HG02610 (cell line): ENCODE results near the gene MAP4.

Experiments used
- ATAC-seq: cut with Tn5 transposase; IDR thresholded peaks from one replicate; pipeline ENCODE4 v1.9.1; 2021; ENCODE audit warnings: mild to moderate bottlenecking, moderate library complexity; ENCODE audit not compliant: unreplicated experiment

MAP4 gene

DNA sequence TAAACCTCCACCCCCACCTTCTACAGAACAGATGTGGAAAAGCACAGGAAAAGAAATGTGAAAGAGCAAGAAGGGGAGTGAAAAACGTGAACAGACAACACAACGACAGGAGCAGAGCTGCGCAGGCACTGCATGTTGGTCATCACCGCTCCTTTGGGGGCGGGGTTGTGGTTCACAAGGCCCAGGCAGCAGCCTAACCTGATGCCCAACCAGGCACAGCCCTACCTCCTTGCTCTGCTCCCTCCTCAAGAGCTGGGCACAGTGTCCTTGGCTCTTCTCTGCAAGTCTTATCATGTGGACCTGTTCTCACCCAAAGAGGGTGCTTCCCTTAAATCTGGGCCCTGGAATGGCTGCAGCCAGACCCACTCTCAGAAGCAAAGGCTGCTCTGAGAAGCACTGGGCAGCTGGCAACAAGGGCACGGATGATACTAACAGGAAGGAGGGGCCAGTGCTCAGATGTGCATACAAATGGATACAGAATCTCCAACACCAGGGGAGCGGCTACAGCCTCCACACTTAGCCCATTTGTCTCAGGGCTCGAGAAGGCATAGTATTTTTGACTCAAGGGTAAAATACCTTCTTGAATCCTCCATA lies 148.7 kb downstream of the MAP4 start:
- ATAC-seq: no peak

GRCh38 chr3:47865192-47865591 lies 151.0 kb downstream of the MAP4 start:
- ATAC-seq: no peak

DNA sequence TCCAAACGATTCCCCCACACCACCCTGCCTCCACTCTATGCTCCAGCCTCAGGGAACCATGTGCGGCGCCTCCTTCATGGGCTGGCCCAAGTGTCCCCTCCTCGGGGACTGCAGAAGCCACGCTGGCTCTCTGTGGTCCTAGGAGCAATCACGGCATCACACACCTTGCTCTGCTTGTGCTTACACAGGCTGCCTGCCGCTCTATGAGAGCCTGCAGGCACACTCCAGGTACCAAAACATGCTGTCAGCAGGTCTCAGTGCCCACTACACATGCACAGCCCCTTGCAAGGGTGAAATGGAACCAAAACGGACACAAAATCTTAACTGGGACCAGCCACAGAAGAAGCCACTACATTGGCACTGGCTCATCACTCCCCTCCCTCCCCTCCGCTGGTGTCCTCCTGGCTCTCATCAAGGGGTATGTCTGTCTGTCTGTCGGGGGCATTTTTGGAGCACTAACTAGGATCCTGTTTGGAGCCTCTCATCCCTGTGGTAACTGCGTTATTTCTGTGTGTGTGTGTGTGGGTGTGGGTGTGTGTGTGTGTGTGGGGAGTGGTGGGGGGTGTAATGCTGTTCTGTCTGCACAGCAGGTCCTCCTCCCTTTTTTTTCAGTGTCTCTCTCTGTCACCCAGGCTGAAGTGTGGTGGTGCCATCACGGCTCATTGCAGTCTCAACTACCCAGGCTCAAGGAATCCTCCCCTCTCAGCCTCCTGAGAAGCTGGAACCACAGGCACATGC lies 152.7 kb downstream of the MAP4 start:
- ATAC-seq: no peak

- no peak for ATAC-seq
Observed at GRCh38 chr3:47859956-47860605, 156.1 kb downstream of the MAP4 start.

- ATAC-seq: no peak
Observed at GRCh38 chr3:47857151-47857550, 159.1 kb downstream of the MAP4 start.

DNA sequence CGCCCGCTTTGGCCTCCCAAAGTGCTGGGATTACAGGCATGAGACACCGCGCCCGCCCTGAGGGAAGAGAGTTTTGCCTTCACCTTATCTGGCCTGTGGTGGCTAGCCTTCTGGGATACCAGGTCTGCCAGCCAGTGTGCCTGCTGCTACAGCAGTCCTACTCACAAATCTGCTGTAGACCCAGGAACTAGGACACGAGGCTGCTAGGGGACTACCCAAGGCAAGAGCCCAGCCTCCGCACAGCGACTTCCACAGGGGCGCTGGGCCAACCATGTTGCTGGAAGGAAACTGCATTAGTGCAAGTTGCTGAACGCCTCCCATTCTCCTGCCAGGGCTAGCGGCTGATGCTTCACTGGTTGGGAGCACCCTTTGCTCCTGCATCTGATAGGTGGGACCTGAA lies 159.5 kb downstream of the MAP4 start:
- no peak for ATAC-seq

GRCh38 chr3:47855461-47856383 lies 160.5 kb downstream of the MAP4 start:
- ATAC-seq: no peak

- ATAC-seq: no peak
Observed at GRCh38 chr3:47854720-47855455, 161.3 kb downstream of the MAP4 start.

DNA sequence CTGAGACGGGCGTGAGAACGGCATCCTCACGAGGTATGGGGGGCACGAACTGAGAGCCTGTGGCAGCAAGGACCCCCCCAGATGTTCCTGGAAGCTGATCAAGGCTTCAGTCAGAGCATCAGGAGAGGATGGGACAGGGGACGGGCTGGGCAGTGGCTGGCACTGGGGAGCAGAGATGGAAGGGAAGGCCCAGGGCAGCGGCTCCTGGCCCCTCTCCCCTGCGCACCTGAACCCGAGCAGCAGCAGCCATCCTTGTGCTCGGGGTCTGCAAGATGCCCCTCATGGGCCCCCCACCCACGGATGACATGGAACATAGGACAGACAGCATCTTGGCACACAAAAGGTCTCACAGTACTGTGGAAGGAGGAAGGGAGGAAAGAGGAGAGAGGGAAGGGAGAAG lies 161.9 kb downstream of the MAP4 start:
- no peak for ATAC-seq

DNA sequence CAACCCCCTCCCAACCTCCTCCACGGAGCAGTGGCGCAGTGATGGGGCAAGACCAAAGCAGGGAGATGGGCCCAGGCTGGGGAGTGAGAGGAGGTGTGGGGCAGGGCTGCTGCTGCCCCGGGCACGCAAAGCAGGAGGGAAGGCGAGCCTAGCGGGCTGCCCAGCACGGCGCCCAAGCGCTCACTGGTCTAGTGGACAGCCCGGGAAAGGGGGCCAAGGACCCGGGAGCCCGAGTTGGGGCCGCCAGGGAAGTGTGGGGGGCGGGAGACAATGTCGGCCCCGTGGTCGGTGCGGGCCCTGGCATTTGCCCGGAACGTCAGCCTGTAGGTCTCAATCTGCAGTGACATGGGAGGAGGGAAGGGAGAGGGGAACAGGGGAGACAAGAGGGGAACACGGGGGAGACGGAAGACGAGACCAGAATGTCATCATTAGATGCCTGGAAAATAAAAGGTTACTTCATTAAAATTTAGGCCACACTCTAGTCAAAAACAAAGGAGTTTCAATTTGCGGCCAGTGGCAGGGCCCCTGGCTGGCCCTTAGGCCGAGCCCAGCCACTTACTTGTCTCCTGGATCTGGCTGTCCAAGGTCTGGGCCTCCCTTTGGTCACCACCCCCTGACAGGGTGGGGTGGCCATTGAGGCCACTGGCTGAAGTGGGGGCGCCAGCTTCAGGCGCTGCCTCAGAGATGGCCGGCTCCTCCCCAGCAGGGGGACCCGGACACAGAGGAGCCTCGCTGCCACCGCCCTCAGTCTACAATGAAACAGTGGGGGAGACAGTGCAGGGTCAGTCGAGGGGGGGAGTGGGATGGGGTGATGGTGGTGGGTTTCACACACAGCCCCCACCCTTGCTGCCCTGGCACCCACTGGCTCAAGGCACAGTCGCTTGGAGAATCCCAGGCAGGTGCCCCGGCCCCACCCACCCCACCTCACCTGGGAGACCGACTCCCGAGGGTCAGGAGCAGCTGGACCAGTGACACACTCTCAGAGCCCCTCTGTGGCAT lies 163.3 kb downstream of the MAP4 start:
- no peak for ATAC-seq

DNA sequence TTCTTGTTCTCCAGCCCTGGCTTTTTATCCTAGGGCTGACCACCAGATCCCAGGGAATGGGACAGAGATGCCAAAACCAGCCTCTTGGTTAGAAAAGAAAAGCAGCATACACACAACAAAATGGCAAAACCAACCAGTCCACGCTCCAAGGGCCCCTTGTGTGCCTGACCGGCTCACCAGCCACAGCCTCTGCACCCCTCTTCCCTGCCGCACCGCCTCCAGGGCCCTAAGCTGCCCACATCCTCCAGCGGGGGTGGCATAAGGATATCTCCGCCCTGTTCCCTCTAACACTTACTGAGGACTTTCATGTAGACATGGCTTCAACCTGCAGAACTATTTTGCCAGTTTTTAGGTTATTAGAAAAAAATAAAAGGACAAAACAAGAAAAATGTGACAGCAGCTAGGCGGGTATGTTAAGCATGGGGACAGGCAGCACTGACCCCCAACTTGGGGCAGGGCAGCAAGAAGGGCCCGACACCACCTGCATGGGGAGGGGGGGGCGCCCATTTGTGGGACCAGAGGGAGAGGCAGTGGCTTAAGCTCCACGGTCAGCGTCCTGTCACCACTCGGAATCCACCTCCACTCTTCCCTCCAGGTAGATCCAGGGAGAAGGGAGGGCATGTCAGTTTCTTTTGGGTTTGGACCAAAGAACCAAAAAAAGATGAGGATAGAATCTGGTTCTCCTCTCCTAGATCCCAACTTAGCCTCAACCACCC lies 164.2 kb downstream of the MAP4 start:
- ATAC-seq: no peak

GRCh38 chr3:47850564-47851410 lies 165.4 kb downstream of the MAP4 start:
- no peak for ATAC-seq

GRCh38 chr3:47849699-47850563 lies 166.3 kb downstream of the MAP4 start:
- ATAC-seq: no peak

- ATAC-seq: no peak
Observed at GRCh38 chr3:47849186-47849698, 167.0 kb downstream of the MAP4 start.

GRCh38 chr3:47848599-47849117 lies 167.6 kb downstream of the MAP4 start:
- no peak for ATAC-seq

- ATAC-seq: no peak
Observed at GRCh38 chr3:47847801-47848518, 168.3 kb downstream of the MAP4 start.
